Calu3 (cell line): ENCODE measurements around the gene SLC39A11. TPM values are rescaled to one million over a fixed set of nuclear protein-coding genes. Genes with fewer than 3 reads are reported as not detected.
"Not testable (repeated sequence)": the region's sequence is repeated elsewhere in the genome, so short reads cannot be mapped to it uniquely, and the experiment has no call there.

Experiments
- BruUV-seq: library from RNA; stranded (reverse); fragments of 400-500 nt; replicated peaks from 2 replicates; lab custom pipeline; 2021; lab: Mats Ljungman, UMichigan
- CTCF ChIA-PET: fragments of 300-600 bp; sonication (Branson Sonifier 250); formaldehyde crosslinking; loops from one replicate; lab custom pipeline; 2022; ENCODE audit warnings: antibody characterized with exemption; lab: Charles Lee
- DNase-seq: peaks from one replicate; pipeline ENCODE4 v3.0.0; 2022
- H3K27ac Mint-ChIP-seq: one replicate; pipeline ENCODE4 v1.8.0; 2022; ENCODE audit warnings: mixed read lengths; ENCODE audit not compliant: unreplicated experiment
- H3K27me3 Mint-ChIP-seq: one replicate; pipeline ENCODE4 v1.8.0; 2022; ENCODE audit warnings: mixed read lengths; ENCODE audit not compliant: unreplicated experiment
- H3K36me3 Mint-ChIP-seq: one replicate; pipeline ENCODE4 v1.8.0; 2022; ENCODE audit warnings: mild to moderate bottlenecking, moderate library complexity, mixed read lengths; ENCODE audit not compliant: insufficient read depth, unreplicated experiment
- H3K4me1 Mint-ChIP-seq: one replicate; pipeline ENCODE4 v1.8.0; 2022; ENCODE audit warnings: mild to moderate bottlenecking, low read depth, mixed read lengths; ENCODE audit not compliant: unreplicated experiment
- H3K4me3 Mint-ChIP-seq: one replicate; pipeline ENCODE4 v1.8.0; 2022; ENCODE audit warnings: mild to moderate bottlenecking, low read depth, moderate library complexity, mixed read lengths; ENCODE audit not compliant: unreplicated experiment
- H3K9me3 Mint-ChIP-seq: one replicate; pipeline ENCODE4 v1.8.0; 2022; ENCODE audit warnings: low read depth, mixed read lengths; ENCODE audit not compliant: unreplicated experiment
- CTCF ChIP-seq: fragments of 200-600 bp; IDR thresholded peaks from one replicate; pipeline ENCODE4 v1.8.0; 2022; ENCODE audit warnings: antibody characterized with exemption; ENCODE audit not compliant: unreplicated experiment
- intact Hi-C: fragments of 100-400 bp; cut with micrococcal nuclease; formaldehyde crosslinking; loops from one replicate; pipeline ENCODE4 v1.10.0; 2022; ENCODE audit not compliant: unreplicated experiment
- total RNA-seq: library from RNA; stranded (reverse); gene quantifications from 2 replicates; pipeline ENCODE4 v1.2.3, GENCODE V29; 2022

Gene SLC39A11
- total RNA-seq, 1 experiment from 2014 or later, result 60.3 TPM

GRCh38 chr17:72998343-72998742 is 94.1 kb downstream of the SLC39A11 start:
- no peak for DNase-seq
- intact Hi-C loops, result no loop called here
- Mint-ChIP-seq H3K9me3 (no peaks in the 10 kb centered on the region), H3K36me3 (no peaks in the 10 kb centered on the region), H3K4me3 (no peak overlapping the region), H3K27ac (no peak overlapping the region), H3K4me1 (peaks cover 6% of the 10 kb centered on the region), H3K27me3 (no peaks in the 10 kb centered on the region)
- no TSS peak for BruUV-seq
- TF ChIP-seq CTCF, result no peak
- CTCF ChIA-PET, result no interaction called here

GRCh38 chr17:72997559-72997958 is 94.9 kb downstream of the SLC39A11 start:
- H3K27me3 Mint-ChIP-seq, result no peaks in the 10 kb centered on the region
- no peak for TF ChIP-seq CTCF
- intact Hi-C loops, result no loop called here
- no peaks in the 10 kb centered on the region for H3K9me3 Mint-ChIP-seq
- DNase-seq, result no peak
- CTCF ChIA-PET, result no interaction called here
- BruUV-seq, result no TSS peak
- no peaks in the 10 kb centered on the region for H3K36me3 Mint-ChIP-seq
- H3K27ac Mint-ChIP-seq, result no peak overlapping the region
- no peak overlapping the region for H3K4me3 Mint-ChIP-seq
- H3K4me1 Mint-ChIP-seq, result no peaks in the 10 kb centered on the region

GRCh38 chr17:72996791-72997190 is 95.7 kb downstream of the SLC39A11 start:
- no TSS peak for BruUV-seq
- no peak for TF ChIP-seq CTCF
- CTCF ChIA-PET, result no interaction called here

GRCh38 chr17:72995008-72995656 is 97.4 kb downstream of the SLC39A11 start:
- no TSS peak for BruUV-seq
- intact Hi-C loops, result no loop called here
- no peaks in the 10 kb centered on the region for H3K9me3 Mint-ChIP-seq
- H3K4me1 Mint-ChIP-seq, result no peaks in the 10 kb centered on the region
- H3K36me3 Mint-ChIP-seq, result no peaks in the 10 kb centered on the region
- no peaks in the 10 kb centered on the region for H3K27me3 Mint-ChIP-seq
- no peak overlapping the region for H3K27ac Mint-ChIP-seq
- no peak for TF ChIP-seq CTCF
- H3K4me3 Mint-ChIP-seq, result no peak overlapping the region
- CTCF ChIA-PET, result interaction anchor here (0.6 kb wide), 2 partner anchors 10 to 159 kb away, joined by 3 to 6 read pairs; no protein-coding TSS in a partner anchor
- no peak for DNase-seq

More at GRCh38 chr17:72996791-72997190, 95.7 kb downstream of the SLC39A11 start:
- H3K9me3 Mint-ChIP-seq, result no peaks in the 10 kb centered on the region
- no peaks in the 10 kb centered on the region for H3K27me3 Mint-ChIP-seq
- H3K36me3 Mint-ChIP-seq, result no peaks in the 10 kb centered on the region
- no peak overlapping the region for H3K4me3 Mint-ChIP-seq
- DNase-seq, result no peak
- intact Hi-C loops, result no loop called here
- H3K27ac Mint-ChIP-seq, result no peak overlapping the region
- H3K4me1 Mint-ChIP-seq, result no peaks in the 10 kb centered on the region

GRCh38 chr17:72992783-72993467 is 99.6 kb downstream of the SLC39A11 start:
- CTCF ChIA-PET, BruUV-seq, H3K36me3 Mint-ChIP-seq, H3K4me3 Mint-ChIP-seq, H3K4me1 Mint-ChIP-seq, DNase-seq, H3K27ac Mint-ChIP-seq, H3K27me3 Mint-ChIP-seq, intact Hi-C loops, H3K9me3 Mint-ChIP-seq: not testable (repeated sequence)
